Measurements from ENCODE around the gene PYCARD. TPM values are rescaled to one million over a fixed set of nuclear protein-coding genes. Genes with fewer than 3 reads are reported as not detected.
"Not testable (repeated sequence)": the region's sequence is repeated elsewhere in the genome, so short reads cannot be mapped to it uniquely, and the experiment has no call there.

The PYCARD gene
- total and polyA plus RNA-seq, 12 donors = 1.7 to 26.1 (median 3.3) TPM

GRCh38 chr16:31181102-31181830 lies 21.3 kb downstream of the PYCARD start:
- 4 to 6% methylated on average over 31 of the region's 31 CpGs for WGBS, 2 donors
- peaks cover 10 to 70% (median 42%) of the 10 kb centered on the region in 9 donors for H3K4me1 ChIP-seq
- peaks cover 0 to 45% (median 32%) of the 10 kb centered on the region in 9 donors for H3K36me3 ChIP-seq
- peak; percentile 38 to 48 for DNase-seq
- no peak for TF ChIP-seq CTCF (IDR thresholded peaks at IDR 0.05)
- no peaks in the 10 kb centered on the region for H3K27me3 ChIP-seq
- intact Hi-C loops (cut with DNase I) = loop anchor here in 6 of 10 donors (2.0 to 10.0 kb wide), 7 partner anchors 38 to 274 kb away; partner anchors contain the start of genes ARMC5 (in 3 of the 6), ZNF843 (in 3 of the 6), KAT8 (in 1 of the 6) and ZNF646 (in 1 of the 6)
- ATAC-seq = peak in 3 of 8 donors; percentile 23 to 39 (median 27)
- peak overlapping the region; percentile 71 to 94 (median 83) for H3K4me3 ChIP-seq
- H3K27ac ChIP-seq = peak overlapping the region; percentile 89 to 99 (median 94)
- no peaks in the 10 kb centered on the region for H3K9me3 ChIP-seq

GRCh38 chr16:31179747-31180459 lies 22.7 kb downstream of the PYCARD start, which contains the start of gene FUS:
TSS of gene FUS (plus strand) at chr16:31180139. CDS start at chr16:31180215, 76 bp downstream.
- Histone ChIP-seq H3K27me3 (no peaks in the 10 kb centered on the region), H3K27ac (peak within 1 kb of the TSS; percentile 89 to 99 (median 94)), H3K36me3 (peaks cover 0 to 31% (median 20%) of the 10 kb centered on the region in 9 donors), H3K4me1 (peaks cover 10 to 57% (median 42%) of the 10 kb centered on the region in 9 donors), H3K9me3 (no peaks in the 10 kb centered on the region), H3K4me3 (peak within 1 kb of the TSS; percentile 71 to 94 (median 83))
- peak; percentile 90 to 92 for DNase-seq
- 0% methylated on average over 69 of the region's 69 CpGs for WGBS, 2 donors
- TF ChIP-seq CTCF (IDR thresholded peaks at IDR 0.05) = no peak
- ATAC-seq = peak; percentile 84 to 93 (median 90)
- intact Hi-C loops (cut with DNase I) = loop anchor here in 6 of 10 donors (2.0 to 10.0 kb wide), 7 partner anchors 37 to 275 kb away; partner anchors contain the start of genes ARMC5 (in 3 of the 6), ZNF843 (in 3 of the 6), KAT8 (in 1 of the 6) and ZNF646 (in 1 of the 6)

GRCh38 chr16:31179219-31179746 lies 23.3 kb downstream of the PYCARD start:
- intact Hi-C loops (cut with DNase I) = loop anchor here in 1 of 10 donors (2.0 kb wide), 1 partner anchor 36 kb away; no protein-coding TSS in a partner anchor
- H3K9me3 ChIP-seq = no peaks in the 10 kb centered on the region
- 1 to 2% methylated on average over 27 of the region's 27 CpGs for WGBS, 2 donors
- H3K27ac ChIP-seq = peak overlapping the region; percentile 89 to 99 (median 94)
- peaks cover 0 to 25% (median 14%) of the 10 kb centered on the region in 9 donors for H3K36me3 ChIP-seq
- peak in 1 of 2 donors; percentile 18 for DNase-seq
- H3K4me3 ChIP-seq = peak overlapping the region; percentile 71 to 94 (median 83)
- no peak for TF ChIP-seq CTCF (IDR thresholded peaks at IDR 0.05)
- peak in 3 of 8 donors; percentile 1 to 35 (median 2) for ATAC-seq
- no peaks in the 10 kb centered on the region for H3K27me3 ChIP-seq
- peaks cover 10 to 52% (median 41%) of the 10 kb centered on the region in 9 donors for H3K4me1 ChIP-seq

- no peak overlapping the region for H3K4me3 ChIP-seq
- no peak for TF ChIP-seq CTCF (IDR thresholded peaks at IDR 0.05)
- peaks cover 2 to 30% (median 20%) of the 10 kb centered on the region in 9 donors for H3K4me1 ChIP-seq
- no peak for DNase-seq
- no peaks in the 10 kb centered on the region for H3K9me3 ChIP-seq
- peak overlapping the region in 1 of 10 donors; percentile 38 for H3K27ac ChIP-seq
- peaks cover 0 to 3% (median 0%) of the 10 kb centered on the region in 9 donors for H3K36me3 ChIP-seq
- ATAC-seq = no peak
- no peaks in the 10 kb centered on the region for H3K27me3 ChIP-seq
- WGBS, 2 donors = 78 to 79% methylated on average over 3 of the region's 3 CpGs
- intact Hi-C loops (cut with DNase I) = no loop called here
Observed at GRCh38 chr16:31177136-31177535, 25.4 kb downstream of the PYCARD start.

- WGBS, 2 donors = no CpG with 5 or more reads among the region's 2 CpGs
- H3K27me3 ChIP-seq; intact Hi-C loops (cut with DNase I); H3K9me3 ChIP-seq; H3K4me1 ChIP-seq; H3K4me3 ChIP-seq; H3K36me3 ChIP-seq: not testable (repeated sequence)
- DNase-seq (peak in 1 of 2 donors; percentile 20), ATAC-seq (peak in 7 of 8 donors; percentile 64 to 98 (median 93))
- H3K27ac ChIP-seq = peak overlapping the region in 9 of 10 donors; percentile 31 to 84 (median 66)
Observed at GRCh38 chr16:31170048-31170447, 32.5 kb downstream of the PYCARD start.

Measured in heart right ventricle (tissue), 16 donors.